HG03521 (cell line): ENCODE measurements around the gene TSTD2.
"Not testable (repeated sequence)": the region's sequence is repeated elsewhere in the genome, so short reads cannot be mapped to it uniquely, and the experiment has no call there.

ENCODE experiments used
- ATAC-seq: cut with Tn5 transposase; IDR thresholded peaks from one replicate; pipeline ENCODE4 v1.9.1; 2021; ENCODE audit warnings: mild to moderate bottlenecking, moderate library complexity; ENCODE audit not compliant: unreplicated experiment

Gene TSTD2

GRCh38 chr9:97632248-97632984 is 752 bp downstream of the TSTD2 start:
- ATAC-seq = peak; percentile 4

GRCh38 chr9:97630591-97630990 is 2.6 kb downstream of the TSTD2 start:
- ATAC-seq = no peak

- ATAC-seq = no peak
These were observed 4.0 kb downstream of the TSTD2 start for GRCh38 chr9:97629156-97629555.

- no peak for ATAC-seq
These were observed 4.5 kb downstream of the TSTD2 start for GRCh38 chr9:97628668-97629067.

GRCh38 chr9:97627624-97628023 is 5.5 kb downstream of the TSTD2 start:
- ATAC-seq = no peak

GRCh38 chr9:97625620-97626019 is 7.5 kb downstream of the TSTD2 start:
- no peak for ATAC-seq

- ATAC-seq = no peak
These were observed 9.2 kb downstream of the TSTD2 start for GRCh38 chr9:97623946-97624345.

GRCh38 chr9:97622483-97622882 is 10.7 kb downstream of the TSTD2 start:
- ATAC-seq = not testable (repeated sequence)

- ATAC-seq = not testable (repeated sequence)
These were observed 13.1 kb downstream of the TSTD2 start for GRCh38 chr9:97620063-97620462.

- ATAC-seq = no peak
These were observed 15.2 kb downstream of the TSTD2 start for GRCh38 chr9:97617939-97618416.

- no peak for ATAC-seq
These were observed 17.6 kb downstream of the TSTD2 start for GRCh38 chr9:97615439-97616072.

GRCh38 chr9:97604901-97605645 is 28.1 kb downstream of the TSTD2 start:
- ATAC-seq = no peak

GRCh38 chr9:97602430-97602829 is 30.7 kb downstream of the TSTD2 start:
- ATAC-seq = no peak

- no peak for ATAC-seq
These were observed 31.8 kb downstream of the TSTD2 start for GRCh38 chr9:97601228-97601898.

GRCh38 chr9:97600531-97601227 is 32.5 kb downstream of the TSTD2 start:
- ATAC-seq = no peak

- ATAC-seq = no peak
These were observed 33.8 kb downstream of the TSTD2 start for GRCh38 chr9:97599314-97599846.

GRCh38 chr9:97598461-97599288 is 34.5 kb downstream of the TSTD2 start:
- ATAC-seq = peak; percentile 78

- ATAC-seq = no peak
These were observed 36.3 kb downstream of the TSTD2 start for GRCh38 chr9:97596906-97597305.

GRCh38 chr9:97594381-97594921 is 38.7 kb downstream of the TSTD2 start:
- ATAC-seq = no peak
